ENCODE measurements around the gene TFAP2A. TPM values are rescaled to one million over a fixed set of nuclear protein-coding genes. Genes with fewer than 3 reads are reported as not detected.

TFAP2A gene
- total and polyA plus RNA-seq, 7 donors = 0.13 to 0.36 (median 0.27) TPM; not detected in 2

DNA sequence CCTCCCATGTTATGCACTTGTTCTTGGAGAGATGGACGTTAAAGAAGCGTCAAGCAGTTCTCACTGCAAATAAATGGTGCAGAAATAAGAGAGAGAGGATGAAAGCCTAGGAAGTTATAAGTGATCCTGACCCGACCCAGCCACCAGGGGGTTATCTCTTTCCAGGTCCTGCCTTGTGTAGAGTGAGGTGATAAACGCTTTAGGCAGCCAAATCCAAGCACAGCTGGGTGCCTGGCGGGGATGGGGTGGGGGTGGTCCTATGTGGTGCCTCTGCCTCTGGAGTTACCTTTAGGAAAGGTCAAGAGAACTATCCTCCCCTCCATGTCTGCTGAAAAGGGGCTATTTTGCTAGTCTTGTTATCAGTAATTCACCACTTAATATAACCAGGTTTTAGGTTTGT is 9.2 kb upstream of the TFAP2A start:
- Histone ChIP-seq H3K27ac (no peak overlapping the region), H3K36me3 (no peaks in the 10 kb centered on the region), H3K4me1 (peaks cover 0 to 30% (median 13%) of the 10 kb centered on the region in 4 donors), H3K4me3 (no peak overlapping the region), H3K27me3 (peaks cover 29 to 99% (median 77%) of the 10 kb centered on the region in 3 donors), H3K9me3 (no peaks in the 10 kb centered on the region)
- intact Hi-C loops (cut with DNase I) = no loop called here
- TF ChIP-seq POLR2A (IDR thresholded peaks at IDR 0.05) = no peak
- TF ChIP-seq, protein P1, sequence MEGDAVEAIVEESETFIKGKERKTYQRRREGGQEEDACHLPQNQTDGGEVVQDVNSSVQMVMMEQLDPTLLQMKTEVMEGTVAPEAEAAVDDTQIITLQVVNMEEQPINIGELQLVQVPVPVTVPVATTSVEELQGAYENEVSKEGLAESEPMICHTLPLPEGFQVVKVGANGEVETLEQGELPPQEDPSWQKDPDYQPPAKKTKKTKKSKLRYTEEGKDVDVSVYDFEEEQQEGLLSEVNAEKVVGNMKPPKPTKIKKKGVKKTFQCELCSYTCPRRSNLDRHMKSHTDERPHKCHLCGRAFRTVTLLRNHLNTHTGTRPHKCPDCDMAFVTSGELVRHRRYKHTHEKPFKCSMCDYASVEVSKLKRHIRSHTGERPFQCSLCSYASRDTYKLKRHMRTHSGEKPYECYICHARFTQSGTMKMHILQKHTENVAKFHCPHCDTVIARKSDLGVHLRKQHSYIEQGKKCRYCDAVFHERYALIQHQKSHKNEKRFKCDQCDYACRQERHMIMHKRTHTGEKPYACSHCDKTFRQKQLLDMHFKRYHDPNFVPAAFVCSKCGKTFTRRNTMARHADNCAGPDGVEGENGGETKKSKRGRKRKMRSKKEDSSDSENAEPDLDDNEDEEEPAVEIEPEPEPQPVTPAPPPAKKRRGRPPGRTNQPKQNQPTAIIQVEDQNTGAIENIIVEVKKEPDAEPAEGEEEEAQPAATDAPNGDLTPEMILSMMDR (IDR thresholded peaks at IDR 0.05) = no peak
- no peak for TF ChIP-seq EP300 (IDR thresholded peaks at IDR 0.05)
- no peak for TF ChIP-seq POLR2AphosphoS5 (IDR thresholded peaks at IDR 0.05)
- 2 to 6% methylated on average over 5 of the region's 5 CpGs for WGBS, 2 donors
- DNase-seq = no peak

DNA sequence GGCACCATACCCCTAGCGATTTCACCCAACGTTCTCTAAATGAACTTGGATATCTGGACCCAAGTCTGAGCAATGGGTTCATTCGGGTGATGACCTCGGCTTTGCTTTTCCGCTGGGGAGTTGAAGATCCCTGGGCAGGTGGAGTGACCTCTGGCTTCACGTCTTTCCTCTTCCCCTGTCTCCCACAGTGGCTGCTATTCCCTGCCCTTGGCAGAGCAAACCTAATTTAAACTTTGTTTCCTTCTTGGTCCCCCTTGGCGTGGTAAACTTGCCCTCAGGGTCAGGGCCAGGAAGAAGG is 7.8 kb upstream of the TFAP2A start:
- H3K4me3 ChIP-seq = no peak overlapping the region
- WGBS, 2 donors = 19 to 21% methylated on average over 7 of the region's 7 CpGs
- intact Hi-C loops (cut with DNase I) = no loop called here
- peaks cover 42 to 100% (median 86%) of the 10 kb centered on the region in 3 donors for H3K27me3 ChIP-seq
- no peaks in the 10 kb centered on the region for H3K9me3 ChIP-seq
- H3K27ac ChIP-seq = no peak overlapping the region
- DNase-seq = no peak
- no peaks in the 10 kb centered on the region for H3K36me3 ChIP-seq
- H3K4me1 ChIP-seq = peaks cover 0 to 30% (median 13%) of the 10 kb centered on the region in 4 donors
- no peak for TF ChIP-seq POLR2AphosphoS5 (IDR thresholded peaks at IDR 0.05)
- TF ChIP-seq, protein P1 (IDR thresholded peaks at IDR 0.05) = no peak
- TF ChIP-seq EP300 (IDR thresholded peaks at IDR 0.05) = no peak
- no peak for TF ChIP-seq POLR2A (IDR thresholded peaks at IDR 0.05)

DNA sequence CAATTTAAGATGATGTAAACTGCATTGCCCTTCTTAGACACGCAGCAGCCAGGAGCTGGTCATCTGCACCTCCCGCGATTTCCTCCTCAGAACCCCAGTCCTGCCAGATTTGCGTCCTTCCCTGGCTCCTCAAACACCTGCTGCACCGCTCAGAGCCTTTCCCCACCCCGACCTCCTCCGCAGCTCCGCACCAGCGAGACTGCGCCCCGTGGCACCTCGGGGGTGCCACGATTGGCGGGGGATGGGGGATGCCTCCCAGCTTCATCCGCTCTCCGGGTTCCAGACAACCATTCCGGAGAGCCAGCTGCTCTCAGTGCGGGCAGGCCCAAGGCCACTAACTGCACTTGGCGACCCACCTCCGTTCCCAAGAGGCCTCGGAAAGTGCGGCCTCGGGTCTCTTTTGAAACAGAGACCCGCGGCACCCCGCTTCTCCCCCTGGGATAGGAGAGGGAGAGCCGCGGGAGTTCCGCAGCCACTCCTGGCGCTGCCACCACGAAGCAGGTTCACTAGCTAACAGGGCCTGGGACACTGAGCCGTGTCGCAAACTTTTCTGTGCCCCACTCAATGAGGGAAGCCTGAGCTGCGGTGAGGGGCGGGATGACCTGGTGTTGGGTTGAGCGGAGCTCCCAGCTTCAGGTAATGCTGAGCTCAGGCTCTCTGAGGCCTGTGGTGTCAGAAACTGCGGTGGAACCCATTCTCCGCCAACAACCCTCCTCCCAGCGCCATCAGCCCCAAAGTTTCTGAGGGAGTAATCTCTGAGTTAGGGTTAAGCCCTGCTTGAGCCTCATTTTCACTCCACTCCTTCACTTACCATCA is 7.3 kb upstream of the TFAP2A start:
- Histone ChIP-seq H3K9me3 (no peaks in the 10 kb centered on the region), H3K27ac (no peak overlapping the region), H3K4me1 (peaks cover 0 to 33% (median 14%) of the 10 kb centered on the region in 4 donors), H3K27me3 (peaks cover 47 to 100% (median 92%) of the 10 kb centered on the region in 3 donors), H3K36me3 (no peaks in the 10 kb centered on the region), H3K4me3 (no peak overlapping the region)
- 9 to 16% methylated on average over 39 of the region's 39 CpGs for WGBS, 2 donors
- TF ChIP-seq EP300 (IDR thresholded peaks at IDR 0.05) (no peak), POLR2AphosphoS5 (IDR thresholded peaks at IDR 0.05) (no peak), POLR2A (IDR thresholded peaks at IDR 0.05) (no peak)
- TF ChIP-seq, protein P1 (IDR thresholded peaks at IDR 0.05) = no peak
- intact Hi-C loops (cut with DNase I) = no loop called here
- no peak for DNase-seq

DNA sequence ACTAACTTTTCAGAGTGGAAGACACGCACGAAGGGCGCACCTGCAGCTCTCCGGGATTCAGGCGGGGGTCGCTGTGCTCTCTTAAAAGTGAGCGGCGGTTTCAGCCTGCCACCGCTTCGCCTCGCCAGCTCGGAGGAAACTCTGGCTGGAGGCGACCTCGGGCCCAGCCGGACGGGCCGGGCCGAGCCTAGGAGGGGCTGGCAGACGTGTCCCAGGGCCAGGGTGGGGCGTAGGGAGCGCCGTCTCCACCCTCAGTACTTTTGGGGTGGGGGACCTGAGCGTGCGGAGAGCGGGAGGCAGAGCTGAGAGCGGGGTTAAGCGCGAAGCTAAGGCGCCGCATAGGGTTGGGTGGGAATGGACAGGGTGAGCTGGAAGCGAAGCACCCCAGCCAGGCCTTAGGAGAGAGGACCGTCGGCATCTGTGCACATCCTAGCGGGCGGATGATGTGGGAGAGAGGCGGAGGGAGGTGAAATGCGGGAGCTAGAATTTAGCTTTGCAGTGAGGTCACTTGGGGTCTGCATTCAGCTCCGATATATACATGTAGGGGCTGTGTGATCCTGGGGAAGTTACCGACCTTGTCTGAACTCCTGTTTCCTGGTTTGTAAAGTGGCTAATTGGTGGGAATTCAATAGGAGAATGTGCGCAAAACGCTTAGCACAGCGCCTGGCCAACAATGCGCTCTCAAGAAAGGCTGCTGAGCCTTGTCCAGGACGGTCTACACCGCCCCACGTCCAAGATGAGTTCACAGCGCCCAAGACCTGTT is 6.5 kb upstream of the TFAP2A start:
- no peak overlapping the region for H3K4me3 ChIP-seq
- 6 to 7% methylated on average over 47 of the region's 47 CpGs for WGBS, 2 donors
- intact Hi-C loops (cut with DNase I) = no loop called here
- DNase-seq = no peak
- no peak overlapping the region for H3K27ac ChIP-seq
- peaks cover 54 to 100% (median 98%) of the 10 kb centered on the region in 3 donors for H3K27me3 ChIP-seq
- H3K36me3 ChIP-seq = no peaks in the 10 kb centered on the region
- H3K9me3 ChIP-seq = no peaks in the 10 kb centered on the region
- peaks cover 0 to 36% (median 17%) of the 10 kb centered on the region in 4 donors for H3K4me1 ChIP-seq
- no peak for TF ChIP-seq POLR2A (IDR thresholded peaks at IDR 0.05)
- TF ChIP-seq EP300 (IDR thresholded peaks at IDR 0.05) = no peak
- no peak for TF ChIP-seq POLR2AphosphoS5 (IDR thresholded peaks at IDR 0.05)
- TF ChIP-seq, protein P1 (IDR thresholded peaks at IDR 0.05) = no peak
